VCaP (cell line): ENCODE measurements around the gene ZMYM4.

ENCODE experiments used
- H3K27ac ChIP-seq: fragments of 450-650 bp; 2 replicates; pipeline ENCODE4 v1.5.1; 2017
- CTCF ChIP-seq: fragments of 450-650 bp; conservative IDR thresholded peaks from 2 replicates; pipeline ENCODE4 v1.5.1; 2017; ENCODE audit warnings: mild to moderate bottlenecking, moderate library complexity

The ZMYM4 gene

GRCh38 chr1:35301674-35302392 lies 33.3 kb downstream of the ZMYM4 start:
- no peak overlapping the region for H3K27ac ChIP-seq
- no peak for TF ChIP-seq CTCF

GRCh38 chr1:35305383-35305782 lies 36.9 kb downstream of the ZMYM4 start:
- no peak for TF ChIP-seq CTCF
- no peak overlapping the region for H3K27ac ChIP-seq

- no peak overlapping the region for H3K27ac ChIP-seq
- no peak for TF ChIP-seq CTCF
Measured at GRCh38 chr1:35315649-35316048, 47.1 kb downstream of the ZMYM4 start.

- no peak for TF ChIP-seq CTCF
- no peak overlapping the region for H3K27ac ChIP-seq
Measured at GRCh38 chr1:35316264-35316663, 47.8 kb downstream of the ZMYM4 start.

- H3K27ac ChIP-seq, result no peak overlapping the region
- TF ChIP-seq CTCF, result no peak
Measured at GRCh38 chr1:35319988-35320713, 51.6 kb downstream of the ZMYM4 start.

GRCh38 chr1:35320937-35321336 lies 52.4 kb downstream of the ZMYM4 start:
- no peak overlapping the region for H3K27ac ChIP-seq
- no peak for TF ChIP-seq CTCF

GRCh38 chr1:35324486-35324885 lies 56.0 kb downstream of the ZMYM4 start:
- H3K27ac ChIP-seq, result peak overlapping the region; percentile 7

More at GRCh38 chr1:35324486-35324885, 56.0 kb downstream of the ZMYM4 start:
- no peak for TF ChIP-seq CTCF
